ENCODE measurements around the gene BCAT1.
"Not testable (repeated sequence)": the region's sequence is repeated elsewhere in the genome, so short reads cannot be mapped to it uniquely, and the experiment has no call there.

BCAT1 gene

DNA sequence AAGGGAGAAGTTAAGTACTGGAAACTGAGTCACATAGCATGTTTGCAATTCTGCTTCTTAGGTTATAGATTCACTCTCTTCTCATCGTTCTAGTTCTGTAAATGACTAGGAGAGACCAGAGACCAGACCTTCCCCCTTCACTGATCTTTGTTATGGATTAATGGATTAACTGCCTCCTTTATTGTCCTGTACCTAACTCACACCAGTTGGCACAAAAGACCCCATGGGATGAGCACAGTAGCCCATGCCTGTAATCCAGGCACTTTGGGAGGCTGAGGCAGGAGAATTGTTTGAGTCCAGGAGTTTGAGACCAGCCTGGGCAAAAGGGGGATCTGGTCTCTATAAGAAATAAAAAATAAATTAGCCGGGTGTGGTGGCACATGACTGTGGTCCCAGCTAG lies 20.8 kb downstream of the BCAT1 start:
- DNase-seq (ENCODE audit: low read depth, low spot score), result no peak

DNA sequence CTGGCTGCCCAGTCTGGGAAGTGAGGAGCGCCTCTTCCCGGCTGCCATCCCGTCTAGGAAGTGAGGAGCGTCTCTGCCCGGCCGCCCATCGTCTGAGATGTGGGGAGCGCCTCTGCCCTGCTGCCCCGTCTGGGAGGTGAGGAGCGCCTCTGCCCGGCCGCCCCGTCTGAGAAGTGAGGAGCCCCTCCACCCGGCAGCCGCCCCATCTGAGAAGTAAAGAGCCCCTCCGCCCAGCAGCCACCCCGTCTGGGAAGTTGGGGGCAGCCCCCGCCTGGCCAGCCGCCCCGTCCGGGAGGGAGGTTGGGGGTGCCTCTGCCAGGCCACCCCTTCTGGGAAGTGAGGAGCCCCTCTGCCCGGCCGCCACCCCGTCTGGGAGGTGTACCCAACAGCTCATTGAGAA lies 22.8 kb downstream of the BCAT1 start:
- not testable (repeated sequence) for DNase-seq (ENCODE audit: low read depth, low spot score)

DNA sequence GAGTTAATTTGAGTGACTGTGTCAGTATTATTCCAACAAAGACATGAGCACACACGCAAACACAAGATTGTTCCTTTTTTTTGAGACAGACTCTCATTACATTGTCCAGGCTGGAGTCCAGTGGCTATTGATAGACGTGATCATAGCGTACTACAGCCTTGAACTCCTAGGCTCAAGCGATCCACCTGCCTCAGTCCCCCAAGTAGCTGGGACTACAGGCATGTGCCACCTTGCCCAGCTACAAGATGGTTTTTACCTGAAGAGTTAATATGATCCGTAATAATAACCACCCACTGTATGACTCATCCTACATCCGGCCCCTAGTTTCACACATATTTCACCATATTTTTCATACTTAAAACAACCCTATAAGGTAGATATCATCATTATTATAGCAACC lies 26.8 kb downstream of the BCAT1 start:
- DNase-seq (ENCODE audit: low read depth, low spot score), result no peak

DNA sequence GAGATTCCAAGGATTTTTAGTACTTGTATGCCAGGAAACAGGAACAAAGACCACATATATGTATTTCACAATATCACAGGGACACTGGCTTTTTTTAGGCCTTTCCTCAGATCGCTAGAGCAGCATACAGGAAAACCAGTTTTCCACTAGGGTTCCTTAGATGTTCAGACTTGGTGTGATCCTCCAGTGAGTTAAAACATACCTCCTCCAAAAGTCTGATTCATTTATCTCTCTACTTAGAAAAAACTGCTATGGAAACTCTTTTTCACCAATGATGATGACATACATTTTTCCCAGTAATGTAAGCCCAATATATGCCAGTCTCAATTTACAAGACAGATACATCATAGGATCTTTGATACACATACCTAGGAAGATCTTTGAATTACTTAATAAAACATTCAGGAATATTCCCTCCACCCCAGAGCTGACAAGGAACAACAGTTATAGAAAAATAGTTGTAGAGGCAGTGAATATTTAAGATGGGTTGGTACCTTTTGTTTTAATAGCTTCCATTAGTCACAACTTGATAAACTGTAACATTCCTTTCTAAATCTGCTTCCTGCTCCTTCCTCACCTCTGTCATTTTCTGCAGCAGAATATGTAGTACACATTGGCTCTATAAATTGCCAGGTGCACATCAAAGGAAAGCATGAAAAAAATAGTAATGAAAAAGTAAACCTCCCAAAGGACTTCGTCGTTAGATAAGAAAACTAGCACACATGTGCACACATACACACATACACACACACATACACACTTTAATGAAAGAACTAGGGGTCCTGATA lies 27.5 kb downstream of the BCAT1 start:
- no peak for DNase-seq (ENCODE audit: low read depth, low spot score)

DNA sequence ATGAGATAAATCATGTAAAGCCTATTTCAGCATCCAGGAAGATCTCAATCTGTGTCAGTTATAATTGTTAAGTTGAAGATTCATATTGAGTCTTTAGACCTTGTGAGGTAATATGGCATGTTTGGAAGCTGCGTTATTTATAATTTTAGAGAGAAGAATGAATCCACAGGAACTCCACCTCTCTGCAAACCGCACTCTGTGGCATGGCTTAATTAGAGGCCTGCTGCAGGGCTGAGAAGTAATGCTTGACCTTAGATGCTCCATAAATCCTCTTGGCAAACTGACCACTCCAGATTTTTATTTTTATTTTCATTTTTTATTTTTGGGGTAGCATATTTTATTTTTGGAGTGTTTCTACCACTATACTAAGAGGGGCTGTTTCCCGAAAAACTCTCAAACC lies 28.8 kb downstream of the BCAT1 start:
- no peak for DNase-seq (ENCODE audit: low read depth, low spot score)

DNA sequence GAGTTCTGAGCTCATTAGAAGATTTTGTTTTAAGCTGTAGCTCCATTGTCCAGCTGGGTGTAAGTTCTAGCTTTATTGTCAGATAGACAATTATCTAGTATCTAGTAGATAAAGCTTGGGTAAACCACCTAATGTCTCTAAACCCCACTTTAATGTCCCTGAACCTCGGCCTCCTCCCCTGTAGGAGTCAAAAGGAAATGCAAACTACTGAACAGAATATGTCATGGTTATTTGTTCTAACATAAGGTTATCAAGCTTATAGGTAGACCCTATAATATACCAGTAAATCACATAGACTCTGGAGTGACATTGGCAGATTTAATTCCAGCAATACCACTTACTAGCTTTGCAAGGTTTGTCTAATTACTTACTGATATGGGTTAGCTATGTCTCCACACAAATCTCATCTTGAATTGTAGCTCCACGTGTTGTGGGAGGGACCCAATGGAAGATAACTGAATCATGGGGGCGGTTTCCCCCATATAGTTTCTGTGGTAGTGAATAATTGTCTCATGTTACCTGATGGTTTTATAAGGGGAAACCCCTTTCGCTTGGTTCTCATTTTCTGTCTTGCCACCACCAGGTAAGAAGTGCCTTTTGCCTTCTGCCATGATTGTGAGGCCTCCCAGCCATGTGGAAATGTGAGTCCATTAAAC lies 29.4 kb downstream of the BCAT1 start:
- no peak for DNase-seq (ENCODE audit: low read depth, low spot score)

DNA sequence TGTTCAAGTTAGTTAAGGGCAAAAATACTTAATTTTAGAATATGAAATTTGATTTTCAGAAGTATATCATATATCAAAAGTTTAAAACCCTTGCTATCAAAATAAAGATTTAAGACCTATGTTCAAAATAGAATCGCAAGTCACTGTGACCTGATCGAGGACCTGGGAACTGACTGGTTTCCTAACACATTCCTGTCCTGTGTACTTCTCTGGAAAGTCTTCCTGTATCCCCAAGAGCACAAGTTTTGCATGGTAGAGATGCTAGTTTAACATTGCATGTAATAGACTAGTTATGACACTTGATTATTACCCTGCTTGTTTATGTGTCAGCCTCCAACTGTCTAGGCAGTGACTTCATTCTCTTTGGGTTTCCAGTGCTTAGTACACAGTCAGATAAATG lies 30.3 kb downstream of the BCAT1 start:
- DNase-seq (ENCODE audit: low read depth, low spot score), result no peak

DNA sequence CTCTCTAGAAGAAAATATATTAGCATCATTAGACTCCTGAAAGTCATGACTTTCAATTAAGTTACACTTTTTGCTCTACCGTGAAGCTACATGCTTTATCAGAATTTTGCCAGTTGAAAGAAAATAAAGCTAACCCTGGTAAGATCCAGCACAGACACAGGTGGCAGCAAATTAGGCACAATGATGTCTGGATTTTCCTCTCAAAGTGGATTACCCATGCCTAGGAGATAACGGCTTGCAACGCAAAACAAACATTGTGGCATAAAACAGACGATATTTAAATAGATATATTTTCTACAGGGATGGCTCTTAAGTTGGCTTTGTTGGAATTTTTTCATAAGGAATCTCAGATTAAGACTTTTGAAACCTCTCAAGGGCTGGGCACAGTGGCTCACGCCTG lies 33.4 kb downstream of the BCAT1 start:
- DNase-seq (ENCODE audit: low read depth, low spot score), result no peak

DNA sequence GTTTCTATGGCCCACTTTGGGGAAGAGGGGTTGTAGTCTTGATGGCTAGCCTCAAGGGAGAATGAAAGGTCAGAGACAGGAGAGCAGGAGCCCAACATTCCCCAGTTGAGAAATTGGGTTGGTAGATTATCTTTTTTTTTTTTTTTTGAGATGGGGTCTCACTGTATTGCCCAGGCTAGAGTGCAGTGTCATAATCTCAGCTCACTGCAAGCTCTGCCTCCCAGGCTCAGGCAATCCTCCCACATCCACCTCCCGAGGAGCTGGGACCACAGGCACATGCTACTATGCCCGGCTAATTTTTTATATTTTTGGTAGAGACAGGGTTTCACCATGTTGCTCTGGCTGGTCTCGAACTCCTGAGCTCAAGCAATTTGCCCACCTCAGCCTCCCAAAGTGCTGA lies 34.9 kb downstream of the BCAT1 start:
- no peak for DNase-seq (ENCODE audit: low read depth, low spot score)

DNA sequence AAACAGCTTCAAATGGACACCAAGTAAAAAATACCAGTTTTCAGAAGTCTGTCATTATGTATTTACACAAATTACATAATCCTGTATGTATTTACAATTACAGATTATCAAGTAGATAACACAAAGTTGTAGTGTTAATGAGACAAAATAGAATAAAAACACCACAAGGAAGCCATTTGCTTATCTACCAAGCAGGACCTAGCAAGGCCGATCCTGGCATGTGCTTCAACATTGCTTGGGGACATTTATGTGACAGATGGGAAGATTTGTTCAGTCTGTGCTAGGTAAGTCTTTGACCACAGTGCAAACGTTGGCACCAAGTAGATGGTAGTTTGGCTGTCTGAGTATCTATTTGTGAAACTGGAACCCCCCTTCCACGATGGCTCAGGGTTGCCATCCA lies 35.8 kb downstream of the BCAT1 start:
- DNase-seq (ENCODE audit: low read depth, low spot score), result no peak

DNA sequence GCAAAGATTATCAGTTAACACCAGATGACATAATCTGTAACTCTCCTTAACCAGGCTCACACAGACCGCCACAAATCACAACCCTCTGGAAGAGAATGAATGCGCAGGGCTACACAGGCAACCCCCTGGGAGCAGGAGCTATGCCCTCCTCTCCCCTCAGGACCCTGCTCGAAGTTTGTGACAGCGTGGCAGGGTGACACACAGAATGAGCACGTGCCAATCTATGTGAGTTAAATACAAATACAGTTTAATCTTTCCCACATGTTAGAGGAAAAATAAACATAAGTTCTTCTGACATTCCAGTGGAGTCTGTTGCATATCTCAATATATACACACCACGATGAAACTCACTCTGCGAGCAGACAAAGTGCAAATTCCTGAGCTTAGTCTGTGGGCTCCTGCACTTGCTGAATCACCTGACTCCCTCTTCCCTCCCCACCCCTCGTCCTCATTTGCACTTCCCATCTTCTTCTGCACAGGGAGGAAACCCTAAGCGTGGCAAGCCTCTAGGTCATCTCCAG lies 37.6 kb downstream of the BCAT1 start:
- DNase-seq (ENCODE audit: low read depth, low spot score), result no peak

DNA sequence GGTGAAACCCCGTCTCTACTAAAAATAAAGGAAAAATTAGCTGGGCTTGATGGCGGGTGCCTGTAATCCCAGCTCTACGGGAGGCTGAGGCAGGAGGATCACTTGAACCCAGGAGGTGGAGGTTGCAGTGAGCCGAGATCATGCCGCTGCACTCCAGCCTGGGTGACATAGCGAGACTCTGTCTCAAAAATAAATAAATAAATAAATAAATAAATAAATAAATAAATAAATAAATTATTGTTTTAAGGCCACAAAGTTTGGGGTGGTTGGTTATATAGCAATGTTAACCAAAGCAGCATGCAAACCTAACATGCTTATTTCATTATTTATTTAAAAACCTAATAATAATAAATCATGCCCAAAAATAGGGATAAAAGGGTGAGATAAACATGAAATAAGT lies 38.7 kb downstream of the BCAT1 start:
- not testable (repeated sequence) for DNase-seq (ENCODE audit: low read depth, low spot score)

DNA sequence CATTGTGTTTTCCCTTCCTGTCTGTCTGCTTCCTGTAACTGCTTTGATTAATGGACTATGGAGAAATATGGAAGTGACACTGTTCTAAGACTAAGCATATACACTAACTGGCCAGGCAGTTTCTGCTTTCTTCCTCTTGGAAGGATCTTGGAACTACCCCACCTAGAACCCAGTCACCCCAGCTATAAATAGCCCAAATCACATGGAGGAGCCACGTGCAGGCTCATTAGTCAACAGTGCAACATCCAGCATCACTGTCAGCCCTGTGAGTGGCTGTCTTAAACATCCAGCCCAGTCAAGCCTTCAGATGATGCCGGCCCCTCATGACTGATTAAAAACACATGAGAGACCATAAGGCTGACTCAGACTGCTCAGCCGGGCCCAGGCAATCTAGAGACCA lies 39.2 kb downstream of the BCAT1 start:
- no peak for DNase-seq (ENCODE audit: low read depth, low spot score)

DNA sequence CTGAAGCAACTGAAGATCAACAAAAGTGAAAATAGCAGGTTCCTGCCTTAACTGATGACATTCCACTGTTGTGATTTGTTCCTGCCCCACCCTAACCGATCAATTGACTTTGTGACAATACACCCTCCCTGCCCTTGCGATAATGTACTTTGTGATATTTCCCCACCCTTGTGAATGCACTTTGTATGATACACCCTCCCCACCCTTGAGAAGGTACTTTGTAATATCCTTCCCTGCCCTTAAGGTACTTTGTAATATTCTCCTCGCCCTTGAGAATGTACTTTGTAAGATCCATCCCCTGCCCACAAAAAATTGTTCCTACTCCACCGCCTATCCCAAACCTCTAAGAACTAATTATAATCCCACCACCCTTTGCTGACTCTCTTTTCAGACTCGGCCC lies 41.4 kb downstream of the BCAT1 start:
- no peak for DNase-seq (ENCODE audit: low read depth, low spot score)

DNA sequence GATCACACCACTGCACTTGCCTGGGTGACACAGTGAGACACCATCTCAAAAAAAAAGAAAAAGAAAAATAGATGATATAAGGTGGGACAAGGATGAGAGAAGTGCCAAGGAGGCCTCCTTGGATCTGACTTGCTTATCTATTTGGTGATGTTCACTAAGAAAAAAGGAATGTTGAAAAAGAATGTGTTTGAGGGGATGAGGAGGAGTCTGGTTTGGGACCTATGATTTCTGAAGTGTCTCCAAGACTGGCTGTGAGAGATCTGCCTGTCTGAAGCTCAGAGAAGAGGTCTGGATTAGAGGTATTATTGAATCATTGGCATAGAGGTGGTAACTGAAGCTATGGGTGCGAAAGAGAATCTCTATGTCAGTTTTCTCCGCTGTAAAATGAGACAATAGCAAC lies 42.8 kb downstream of the BCAT1 start:
- DNase-seq (ENCODE audit: low read depth, low spot score), result no peak

DNA sequence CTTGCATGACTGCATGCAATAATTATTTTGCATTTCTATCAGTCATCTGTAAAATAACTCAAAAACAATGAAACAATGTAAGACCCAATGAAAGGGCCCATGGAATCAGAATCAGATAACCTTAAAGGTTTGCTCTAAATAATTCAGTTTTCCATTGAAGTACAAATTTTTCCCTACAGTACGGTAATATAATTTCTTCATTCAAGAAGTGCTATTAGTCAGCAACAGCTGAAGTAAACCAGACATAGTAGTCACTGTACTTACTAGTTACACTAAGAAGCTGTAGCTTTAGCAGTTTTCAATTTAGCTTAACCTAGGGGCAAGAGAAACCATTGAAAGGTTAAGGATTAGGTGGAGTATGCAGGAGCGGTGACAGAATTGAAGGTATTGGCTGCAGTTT lies 43.5 kb downstream of the BCAT1 start:
- no peak for DNase-seq (ENCODE audit: low read depth, low spot score)

DNA sequence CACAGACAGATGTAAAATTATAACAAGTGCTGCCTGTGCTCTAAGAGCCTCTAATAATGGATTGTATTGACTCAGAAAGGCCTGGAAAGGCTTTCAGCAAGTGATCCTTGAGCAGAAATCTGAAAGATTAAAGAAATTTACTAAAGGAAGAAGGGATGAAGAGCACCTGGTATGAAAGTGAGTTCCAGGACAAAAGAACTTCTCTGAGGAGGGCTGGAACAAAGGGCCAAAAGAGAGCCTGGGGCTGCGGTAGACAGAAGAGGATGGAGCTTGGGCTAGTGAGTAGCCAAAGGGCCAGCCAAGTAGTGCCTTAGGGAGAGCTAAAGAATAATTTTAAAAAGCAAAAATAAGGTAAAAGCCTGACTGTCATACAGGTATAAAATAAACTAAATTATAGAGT lies 44.0 kb downstream of the BCAT1 start:
- DNase-seq (ENCODE audit: low read depth, low spot score), result no peak

DNA sequence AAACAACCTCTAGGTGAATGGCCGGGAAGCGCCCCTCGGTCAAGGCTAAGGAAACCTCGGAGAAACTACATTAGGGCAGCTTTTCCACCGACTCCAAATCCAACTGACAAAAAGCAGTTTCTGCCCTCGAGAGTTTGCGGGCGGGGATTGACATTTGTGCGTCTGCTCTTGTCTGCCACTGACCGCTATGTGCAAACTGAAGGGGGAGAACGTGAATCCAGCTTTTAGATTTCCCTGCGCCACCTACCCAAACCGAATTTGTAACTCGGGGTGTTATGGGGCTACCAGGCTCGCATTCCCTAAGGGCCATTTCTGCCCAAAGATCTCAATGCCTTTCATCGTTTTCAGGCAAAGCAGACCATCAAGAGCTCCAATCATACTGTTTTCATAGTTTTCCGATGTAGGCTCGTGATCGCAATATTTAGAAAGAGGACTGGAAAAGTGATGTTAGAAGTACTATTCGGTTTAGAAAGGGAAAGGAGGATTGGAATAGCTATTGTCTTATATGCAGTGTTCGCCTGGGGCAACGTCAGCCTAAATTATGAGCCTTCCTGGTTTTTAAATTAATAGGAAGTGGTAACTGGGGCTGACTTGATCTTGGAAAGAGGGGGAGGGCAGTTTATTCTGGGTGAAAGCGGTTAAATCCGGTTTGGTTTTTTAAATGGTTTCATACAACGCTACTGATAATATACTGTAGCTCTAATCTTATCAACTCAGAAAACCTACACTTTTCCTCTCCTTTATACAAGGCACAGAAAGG lies 45.4 kb downstream of the BCAT1 start:
- DNase-seq (ENCODE audit: low read depth, low spot score), result no peak

DNA sequence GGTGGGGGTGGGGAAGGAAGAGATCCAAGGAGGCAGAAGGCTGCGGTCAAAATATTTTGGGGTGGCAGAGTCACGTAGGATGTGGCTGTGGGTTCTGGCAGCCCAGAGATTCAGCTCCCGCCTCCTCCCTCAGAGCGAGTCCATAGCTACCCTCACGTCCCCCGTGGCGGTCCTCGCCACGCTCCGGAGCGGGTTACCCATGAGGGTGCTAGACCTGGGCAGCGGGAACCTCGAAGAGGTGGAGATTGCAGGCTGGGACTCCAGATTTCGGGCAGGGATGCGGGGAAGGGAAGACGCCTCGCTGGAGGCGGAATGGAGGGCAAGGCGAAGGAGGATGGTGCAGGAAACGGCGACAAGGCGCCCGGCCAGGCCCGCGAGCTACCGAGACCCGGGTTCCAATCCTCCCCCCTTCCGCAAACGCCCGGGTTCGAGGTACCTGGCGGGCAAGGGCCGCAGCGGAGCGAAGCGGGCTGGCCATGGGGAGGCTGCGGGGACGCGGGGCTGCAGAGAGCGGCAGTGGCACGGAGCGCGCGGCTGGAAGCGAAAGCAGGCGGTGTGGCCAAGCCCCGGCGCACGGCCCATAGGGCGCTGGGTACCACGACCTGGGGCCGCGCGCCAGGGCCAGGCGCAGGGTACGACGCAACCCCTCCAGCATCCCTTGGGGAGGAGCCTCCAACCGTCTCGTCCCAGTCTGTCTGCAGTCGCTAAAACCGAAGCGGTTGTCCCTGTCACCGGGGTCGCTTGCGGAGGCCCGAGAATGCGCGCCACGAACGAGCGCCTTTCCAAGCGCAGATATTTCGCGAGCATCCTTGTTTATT lies 46.2 kb downstream of the BCAT1 start:
- DNase-seq (ENCODE audit: low read depth, low spot score), result no peak

DNA sequence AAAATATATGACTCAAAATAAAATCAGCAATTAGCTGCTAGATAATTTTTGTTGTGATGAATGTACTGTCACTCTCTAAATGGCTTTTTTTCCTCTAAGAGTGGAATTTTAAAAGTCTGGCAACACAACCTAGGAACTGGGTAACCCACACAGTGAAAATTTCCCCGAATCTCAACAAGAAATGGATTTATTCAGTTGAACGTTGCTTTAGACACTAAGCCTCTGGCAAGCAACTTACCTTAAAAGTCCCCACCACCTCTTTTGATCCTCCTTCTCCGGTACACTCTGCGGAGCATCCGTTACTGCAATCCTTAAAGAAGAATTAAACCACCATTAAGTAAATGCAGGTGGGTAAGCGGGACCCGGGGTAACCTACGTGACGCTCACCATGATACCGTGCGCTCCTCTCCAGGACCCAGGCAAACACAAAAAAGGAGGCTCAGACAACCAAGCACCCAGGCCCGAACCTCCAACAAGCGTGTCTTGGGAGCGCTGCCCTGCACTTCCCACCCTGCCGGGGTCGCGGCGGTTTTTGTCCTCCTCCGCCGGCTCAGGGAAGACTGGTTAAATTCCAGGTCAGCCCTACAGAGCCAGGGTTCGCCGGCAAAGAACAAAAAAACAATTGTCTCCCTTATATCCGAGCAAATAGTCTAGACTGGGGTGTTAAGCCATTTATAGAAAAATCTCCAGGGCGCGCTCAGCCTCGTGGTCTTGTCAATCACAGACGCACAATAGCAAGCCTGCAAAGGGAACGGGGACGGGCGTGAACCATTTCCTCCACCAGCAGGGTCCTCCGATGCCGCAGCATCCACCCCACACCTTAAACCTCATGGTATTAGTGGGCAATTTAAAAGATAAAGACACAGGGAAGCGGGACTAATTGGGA lies 47.1 kb downstream of the BCAT1 start:
- no peak for DNase-seq (ENCODE audit: low read depth, low spot score)

DNA sequence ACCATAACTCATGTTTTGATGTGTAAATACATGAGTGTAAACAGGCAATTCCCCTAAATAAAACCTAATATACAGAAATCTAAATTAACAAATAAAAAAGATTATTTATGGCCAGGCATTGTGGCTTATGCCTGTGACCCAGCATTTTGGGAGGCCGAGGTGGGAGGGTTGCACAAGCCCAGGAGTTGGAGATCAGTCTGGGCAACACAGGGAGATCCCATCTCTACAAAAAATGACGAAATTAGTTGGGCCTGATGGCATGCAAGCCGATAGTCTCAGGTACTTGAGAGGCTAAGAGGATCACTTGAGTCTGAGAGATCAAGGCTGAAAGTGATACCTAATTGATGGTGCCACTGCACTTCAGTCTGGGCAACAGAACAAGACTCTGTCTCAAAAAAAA lies 48.7 kb downstream of the BCAT1 start:
- DNase-seq (ENCODE audit: low read depth, low spot score), result no peak
